Stomach (tissue), 9 donors: ENCODE results near the gene BCL11B. TPM values are rescaled to one million over a fixed set of nuclear protein-coding genes. Genes with fewer than 3 reads are reported as not detected.

Experiments used
- DNase-seq, 2 donors: peaks; one replicate each; pipeline versions ENCODE4 v3.0.0 to v3.0.0-alpha.2; 2013 to 2019
- H3K27ac ChIP-seq, 5 donors: fragments of 200-600 bp in 4 of 5; sonication (generic) in 4 of 5; one replicate each; pipeline ENCODE4 v1.5.1; 2013 to 2019; ENCODE audit warnings: mild to moderate bottlenecking in 1 of 5, moderate library complexity in 1 of 5
- H3K27me3 ChIP-seq, 3 donors: fragments of 200-600 bp; sonication (generic); one replicate each; pipeline ENCODE4 v1.5.1; 2017 to 2019; ENCODE audit warnings: mixed run types in 1 of 3
- H3K36me3 ChIP-seq, 4 donors: fragments of 200-600 bp; sonication (generic); 1 replicate in 3 of 4; 2 replicates in 1 of 4; pipeline ENCODE4 v1.5.1; 2016 to 2019
- H3K4me1 ChIP-seq, 4 donors: fragments of 200-600 bp; sonication (generic); one replicate each; pipeline ENCODE4 v1.5.1; 2016 to 2019
- H3K4me3 ChIP-seq, 4 donors: fragments of 200-600 bp; sonication (generic) in 3 of 4; one replicate each; pipeline ENCODE4 v1.5.1; 2016 to 2019; ENCODE audit warnings: mild to moderate bottlenecking in 1 of 4
- H3K9me3 ChIP-seq, 4 donors: fragments of 200-600 bp; sonication (generic); one replicate each; pipeline ENCODE4 v1.5.1; 2016 to 2019
- EP300 ChIP-seq: sonication (generic); formaldehyde crosslinking; IDR thresholded peaks from one replicate; pipeline ENCODE4 v1.6.1; 2017; ENCODE audit warnings: antibody characterized with exemption
- POLR2A ChIP-seq, 4 donors: fragments of 450-650 bp; IDR thresholded peaks; one replicate each; pipeline ENCODE4 v1.6.1; 2016; ENCODE audit warnings: antibody characterized with exemption in 4 of 4, control low read depth in 2 of 4, mild to moderate bottlenecking in 1 of 4, moderate library complexity in 1 of 4
- POLR2AphosphoS5 ChIP-seq, 3 donors: sonication (generic); formaldehyde crosslinking; IDR thresholded peaks; one replicate each; pipeline ENCODE4 v1.6.1; 2016; ENCODE audit warnings: antibody characterized with exemption in 3 of 3
- WGBS, 5 donors: extraction: QIAGEN DNeasy Blood & Tissue Kit in 3 of 5; methylation state at CpG; one replicate each; pipeline versions ENCODE4 v1.1.5 to v1.1.7; 2013 to 2018; 5-methylcytosine and 5-hydroxymethylcytosine counted together
- intact Hi-C: fragments of 100-400 bp; cut with DNase I; formaldehyde crosslinking; loops from one replicate; pipeline ENCODE4 v1.15.1; 2023; ENCODE audit warnings: low total_unique reads
- polyA plus RNA-seq, 3 donors: library from polyadenylated mRNA; stranded (reverse); fragments of 200-250 nt; gene quantifications; one replicate each; pipeline ENCODE4 v1.2.3, GENCODE V29; 2013
- total RNA-seq, 5 donors: library from RNA; depleted of rRNA; stranded (reverse); fragments of >200 nt; gene quantifications; one replicate each; pipeline versions ENCODE4 v1.1.0 to v1.2.3, GENCODE V29; 2014 to 2016
- TF ChIP-seq, protein P1 (sequence below), 7 experiments: fragments of 450-650 bp in 4 of 7; fragments of 200-600 bp in 3 of 7; sonication (generic) in 3 of 7; IDR thresholded peaks; one replicate each; pipeline ENCODE4 v1.5.1; 2016 to 2019; ENCODE audit warnings: antibody characterized with exemption in 7 of 7, control low read depth in 2 of 7, mild to moderate bottlenecking in 1 of 7
- donor health status: healthy with polysubstance abuse.
- donor health status: Bipolar disorder and iron deficiency.
- donor health status: healthy.

Gene BCL11B
- total and polyA plus RNA-seq, 8 donors: 0.15 to 9.6 (median 1.3) TPM; not detected in 1

DNA sequence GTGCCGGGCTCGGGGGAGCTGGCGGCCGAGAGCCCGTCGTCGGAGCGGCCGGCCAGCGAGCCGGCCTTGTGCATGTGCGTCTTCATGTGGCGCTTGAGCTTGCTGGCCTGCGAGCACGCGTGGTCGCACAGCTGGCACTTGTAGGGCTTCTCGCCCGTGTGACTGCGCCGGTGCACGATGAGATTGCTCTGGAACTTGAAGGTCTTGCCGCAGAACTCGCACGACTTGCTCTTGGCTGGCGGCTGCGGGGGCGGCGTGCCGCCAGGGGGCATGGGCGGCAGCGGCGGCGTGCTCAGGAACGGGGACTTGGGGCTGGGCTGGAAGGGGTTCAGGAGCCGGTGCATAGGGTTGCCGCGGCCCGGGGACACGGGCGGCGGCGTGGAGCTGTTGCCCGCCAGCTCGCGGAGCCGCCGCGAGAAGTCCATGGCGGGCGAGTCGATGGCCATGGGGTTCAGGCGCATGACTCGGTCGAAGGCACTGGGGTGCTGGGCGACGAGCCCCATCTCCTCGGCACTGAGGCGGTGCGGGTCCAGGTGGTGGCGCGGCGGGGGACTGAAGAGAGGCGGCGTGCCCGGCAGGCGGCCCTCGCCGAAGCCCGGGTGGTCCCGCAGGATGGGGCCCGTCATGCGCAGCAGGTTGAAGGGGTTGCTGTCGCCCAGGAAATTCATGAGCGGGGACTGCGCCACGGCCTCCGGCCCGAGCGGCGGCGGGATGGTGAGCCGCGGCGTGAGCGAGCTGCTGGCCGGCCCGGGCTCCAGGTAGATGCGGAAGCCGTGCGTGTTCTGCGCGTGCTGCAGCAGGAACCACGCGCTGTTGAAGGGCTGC, 96.5 kb downstream of the BCL11B start:
- no peak overlapping the region for H3K4me3 ChIP-seq
- H3K27ac ChIP-seq: no peak overlapping the region
- intact Hi-C loops: no loop called here
- DNase-seq: peak in 1 of 2 donors; percentile 15
- H3K36me3 ChIP-seq: no peaks in the 10 kb centered on the region
- no peaks in the 10 kb centered on the region for H3K9me3 ChIP-seq
- 96 to 98% (median 97%) methylated on average over 81 to 95 of the region's 95 CpGs for WGBS, 5 donors
- H3K27me3 ChIP-seq: peaks cover 0 to 4% (median 0%) of the 10 kb centered on the region in 3 donors
- H3K4me1 ChIP-seq: peaks cover 0 to 7% (median 0%) of the 10 kb centered on the region in 4 donors
- no peak for TF ChIP-seq EP300
- no peak for TF ChIP-seq POLR2AphosphoS5 (IDR thresholded peaks at IDR 0.05)
- TF ChIP-seq, protein P1, sequence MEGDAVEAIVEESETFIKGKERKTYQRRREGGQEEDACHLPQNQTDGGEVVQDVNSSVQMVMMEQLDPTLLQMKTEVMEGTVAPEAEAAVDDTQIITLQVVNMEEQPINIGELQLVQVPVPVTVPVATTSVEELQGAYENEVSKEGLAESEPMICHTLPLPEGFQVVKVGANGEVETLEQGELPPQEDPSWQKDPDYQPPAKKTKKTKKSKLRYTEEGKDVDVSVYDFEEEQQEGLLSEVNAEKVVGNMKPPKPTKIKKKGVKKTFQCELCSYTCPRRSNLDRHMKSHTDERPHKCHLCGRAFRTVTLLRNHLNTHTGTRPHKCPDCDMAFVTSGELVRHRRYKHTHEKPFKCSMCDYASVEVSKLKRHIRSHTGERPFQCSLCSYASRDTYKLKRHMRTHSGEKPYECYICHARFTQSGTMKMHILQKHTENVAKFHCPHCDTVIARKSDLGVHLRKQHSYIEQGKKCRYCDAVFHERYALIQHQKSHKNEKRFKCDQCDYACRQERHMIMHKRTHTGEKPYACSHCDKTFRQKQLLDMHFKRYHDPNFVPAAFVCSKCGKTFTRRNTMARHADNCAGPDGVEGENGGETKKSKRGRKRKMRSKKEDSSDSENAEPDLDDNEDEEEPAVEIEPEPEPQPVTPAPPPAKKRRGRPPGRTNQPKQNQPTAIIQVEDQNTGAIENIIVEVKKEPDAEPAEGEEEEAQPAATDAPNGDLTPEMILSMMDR (IDR thresholded peaks at IDR 0.05): no peak
- no peak for TF ChIP-seq POLR2A (IDR thresholded peaks at IDR 0.05)

DNA sequence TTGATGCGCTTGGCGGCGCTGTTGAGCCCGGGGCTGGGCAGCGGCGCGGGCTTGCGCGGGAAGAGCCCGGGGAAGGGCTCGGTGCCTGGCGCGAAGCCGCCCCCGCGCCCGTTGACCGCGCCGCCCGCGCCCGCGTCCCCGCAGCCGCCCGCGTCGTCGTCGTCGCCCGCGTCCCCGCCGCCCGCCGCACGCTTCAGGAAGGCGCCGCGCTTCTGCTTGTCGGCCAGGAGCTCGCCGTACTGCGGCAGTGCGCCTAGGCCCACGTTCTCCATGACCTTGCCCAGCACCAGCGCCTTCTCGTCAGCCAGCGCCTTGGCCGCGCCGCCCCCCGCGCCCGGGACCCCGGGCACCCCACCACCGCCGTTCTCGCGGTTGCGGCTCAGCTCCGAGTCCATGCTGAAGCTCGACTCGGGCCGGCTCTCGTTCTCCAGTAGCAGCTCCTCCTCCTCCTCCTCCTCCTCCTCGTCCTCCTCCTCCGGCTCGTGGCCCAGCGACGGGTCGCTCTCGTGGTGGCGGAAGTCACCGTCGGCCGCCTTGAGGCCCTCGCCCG, 97.2 kb downstream of the BCL11B start:
- Histone ChIP-seq H3K9me3 (no peaks in the 10 kb centered on the region), H3K27ac (no peak overlapping the region), H3K27me3 (peaks cover 0 to 4% (median 0%) of the 10 kb centered on the region in 3 donors), H3K4me3 (no peak overlapping the region), H3K36me3 (no peaks in the 10 kb centered on the region), H3K4me1 (peaks cover 0 to 7% (median 0%) of the 10 kb centered on the region in 4 donors)
- intact Hi-C loops: no loop called here
- 89 to 96% (median 93%) methylated on average over 52 to 81 of the region's 81 CpGs for WGBS, 5 donors
- TF ChIP-seq, protein P1 (IDR thresholded peaks at IDR 0.05): no peak
- TF ChIP-seq POLR2AphosphoS5 (IDR thresholded peaks at IDR 0.05) (no peak), POLR2A (IDR thresholded peaks at IDR 0.05) (no peak), EP300 (no peak)
- peak in 1 of 2 donors; percentile 20 for DNase-seq

DNA sequence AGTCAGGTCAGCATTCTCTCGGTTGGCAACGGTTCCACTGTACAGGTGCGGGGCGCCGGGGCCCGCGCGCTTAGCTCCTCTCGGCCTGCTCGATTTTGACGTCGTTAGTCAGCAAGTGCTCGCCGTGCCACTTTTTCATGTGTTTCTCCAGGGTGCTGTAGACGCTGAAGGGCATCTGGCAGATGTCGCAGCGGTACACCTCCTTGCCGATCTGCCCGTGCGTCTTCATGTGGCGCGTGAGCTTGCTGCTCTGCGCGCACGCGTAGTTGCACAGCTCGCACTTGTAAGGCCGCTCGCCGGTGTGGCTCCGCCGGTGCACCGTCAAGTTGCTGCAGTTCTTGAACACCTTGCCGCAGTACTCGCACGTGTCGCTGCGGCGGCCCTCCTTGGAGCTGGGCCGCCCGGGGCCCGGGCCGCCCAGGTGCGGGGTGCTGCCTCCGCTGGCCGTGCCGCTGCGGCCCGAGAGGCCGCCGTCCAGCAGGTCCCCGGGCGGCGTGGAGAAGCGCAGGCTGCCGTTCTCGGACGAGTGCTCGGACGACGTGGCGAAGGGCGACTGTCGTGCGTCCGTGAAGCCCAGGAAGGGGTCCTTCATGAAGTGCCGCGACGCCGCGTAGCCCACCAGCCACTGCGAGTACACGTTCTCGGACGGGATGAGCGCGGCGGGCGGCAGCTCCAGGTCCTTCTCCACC, 97.8 kb downstream of the BCL11B start:
- peak in 1 of 2 donors; percentile 23 for DNase-seq

DNA sequence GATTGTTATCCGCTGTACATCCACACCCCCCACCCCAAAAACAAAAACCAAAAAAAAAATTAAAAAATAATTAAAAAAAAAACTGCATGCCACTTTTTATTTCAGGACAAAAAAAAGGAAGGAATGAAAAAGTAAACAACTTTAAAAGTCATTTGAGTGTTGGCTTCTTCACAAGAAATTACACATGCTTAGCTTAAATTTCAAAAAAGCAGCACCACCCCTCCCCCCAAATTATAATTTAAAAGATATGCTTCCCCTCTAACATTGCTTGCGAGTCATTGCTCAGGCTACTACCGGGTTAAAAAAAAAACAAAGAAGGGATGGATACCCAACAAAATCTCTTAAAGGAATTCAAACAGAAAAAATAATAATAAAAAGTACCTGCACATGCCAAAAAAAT, 98.5 kb downstream of the BCL11B start:
- no peak overlapping the region for H3K4me3 ChIP-seq
- H3K9me3 ChIP-seq: no peaks in the 10 kb centered on the region
- no peak for DNase-seq
- no peak overlapping the region for H3K27ac ChIP-seq
- peaks cover 0 to 4% (median 0%) of the 10 kb centered on the region in 4 donors for H3K4me1 ChIP-seq
- intact Hi-C loops: no loop called here
- peaks cover 0 to 4% (median 0%) of the 10 kb centered on the region in 3 donors for H3K27me3 ChIP-seq
- no peaks in the 10 kb centered on the region for H3K36me3 ChIP-seq
- 90 to 95% (median 94%) methylated on average over 3 of the region's 3 CpGs for WGBS, 5 donors
- TF ChIP-seq EP300 (no peak), POLR2A (IDR thresholded peaks at IDR 0.05) (no peak), POLR2AphosphoS5 (IDR thresholded peaks at IDR 0.05) (no peak)
- TF ChIP-seq, protein P1 (IDR thresholded peaks at IDR 0.05): no peak

More for the DNA sequence above, 97.8 kb downstream of the BCL11B start:
- H3K27ac ChIP-seq: no peak overlapping the region
- TF ChIP-seq EP300: no peak
- no peak for TF ChIP-seq POLR2AphosphoS5 (IDR thresholded peaks at IDR 0.05)
- no peak for TF ChIP-seq POLR2A (IDR thresholded peaks at IDR 0.05)
- TF ChIP-seq, protein P1 (IDR thresholded peaks at IDR 0.05): no peak
- H3K9me3 ChIP-seq: no peaks in the 10 kb centered on the region
- no peak overlapping the region for H3K4me3 ChIP-seq
- H3K36me3 ChIP-seq: no peaks in the 10 kb centered on the region
- intact Hi-C loops: no loop called here
- 86 to 95% (median 91%) methylated on average over 70 to 79 of the region's 79 CpGs for WGBS, 5 donors
- H3K27me3 ChIP-seq: peaks cover 0 to 4% (median 0%) of the 10 kb centered on the region in 3 donors
- H3K4me1 ChIP-seq: peaks cover 0 to 7% (median 0%) of the 10 kb centered on the region in 4 donors
